ENCODE results near the gene HOXA5.

DNA sequence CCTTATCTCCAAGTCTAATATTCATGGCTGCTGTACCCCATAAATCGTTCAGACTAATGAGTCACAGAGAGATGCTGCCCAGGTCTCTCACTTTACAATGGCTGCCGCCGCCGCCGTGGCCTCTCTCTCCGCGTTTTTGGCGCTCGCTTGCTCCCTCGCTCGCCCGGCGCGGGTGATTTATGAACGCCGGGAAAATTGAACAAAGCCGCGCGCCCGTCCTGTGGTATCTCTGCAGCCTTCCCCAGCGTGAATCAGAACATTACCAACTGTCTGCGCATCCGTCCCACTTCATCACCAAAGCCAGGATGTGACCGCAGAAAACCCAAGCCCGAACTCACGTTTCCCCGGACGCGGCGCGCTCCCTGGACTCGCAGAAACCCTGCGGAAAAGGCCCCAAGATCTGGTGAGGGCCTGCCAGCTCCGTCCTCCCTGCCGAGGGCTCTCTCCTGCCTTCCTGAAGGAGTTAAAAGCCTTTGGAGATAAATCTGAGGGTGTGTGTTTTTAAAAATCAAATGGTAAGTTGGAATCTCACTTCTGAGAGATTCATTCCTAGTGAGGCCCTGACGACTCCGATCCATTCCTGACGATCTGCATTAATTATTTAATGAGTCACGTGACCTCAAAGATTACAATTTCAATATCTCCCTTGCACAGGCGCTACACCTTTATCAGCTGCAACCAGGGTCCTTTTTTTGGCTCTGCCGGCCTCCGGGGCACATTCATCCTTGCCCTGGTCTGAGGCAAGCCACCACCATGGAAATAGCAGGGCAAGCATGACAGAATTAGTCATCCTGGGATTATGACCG, 19.2 kb downstream of the HOXA5 start:
- no peak for TF ChIP-seq EZH2phosphoT487 (IDR thresholded peaks at IDR 0.05; ENCODE audit: borderline replicate concordance, low read length)
- no peak for TF ChIP-seq CTCF (conservative IDR thresholded peaks at IDR 0.05; ENCODE audit: low read depth, low read length)

Measured in PC-3 (cell line).